ENCODE data around the gene PRDM8. TPM values are rescaled to one million over a fixed set of nuclear protein-coding genes. Genes with fewer than 3 reads are reported as not detected.

PRDM8 gene
- total RNA-seq, 4 donors from 2014 or later, result 3.5 to 12.6 (median 10.3) TPM

GRCh38 chr4:80188457-80188800 lies 8.9 kb upstream of the PRDM8 start:
- Histone ChIP-seq H3K36me3 (no peaks in the 10 kb centered on the region), H3K27me3 (peaks cover 0 to 84% of the 10 kb centered on the region in 2 donors), H3K27ac (no peak overlapping the region), H3K4me1 (peaks cover 0 to 49% (median 9%) of the 10 kb centered on the region in 4 donors), H3K4me3 (no peak overlapping the region), H3K9me3 (no peaks in the 10 kb centered on the region)
- TF ChIP-seq POLR2A (IDR thresholded peaks at IDR 0.05), result no peak
- DNase-seq (ENCODE audit: low spot score in 2 of 2), result no peak
- WGBS, 2 donors, result 71 to 77% methylated on average over 8 to 11 of the region's 11 CpGs

GRCh38 chr4:80188801-80189458 lies 8.4 kb upstream of the PRDM8 start:
- Histone ChIP-seq H3K36me3 (no peaks in the 10 kb centered on the region), H3K4me3 (no peak overlapping the region), H3K9me3 (no peaks in the 10 kb centered on the region), H3K4me1 (peaks cover 0 to 47% (median 9%) of the 10 kb centered on the region in 4 donors), H3K27me3 (peaks cover 0 to 89% of the 10 kb centered on the region in 2 donors), H3K27ac (no peak overlapping the region)
- 42 to 59% methylated on average over 31 to 43 of the region's 43 CpGs for WGBS, 2 donors
- TF ChIP-seq, protein P1, sequence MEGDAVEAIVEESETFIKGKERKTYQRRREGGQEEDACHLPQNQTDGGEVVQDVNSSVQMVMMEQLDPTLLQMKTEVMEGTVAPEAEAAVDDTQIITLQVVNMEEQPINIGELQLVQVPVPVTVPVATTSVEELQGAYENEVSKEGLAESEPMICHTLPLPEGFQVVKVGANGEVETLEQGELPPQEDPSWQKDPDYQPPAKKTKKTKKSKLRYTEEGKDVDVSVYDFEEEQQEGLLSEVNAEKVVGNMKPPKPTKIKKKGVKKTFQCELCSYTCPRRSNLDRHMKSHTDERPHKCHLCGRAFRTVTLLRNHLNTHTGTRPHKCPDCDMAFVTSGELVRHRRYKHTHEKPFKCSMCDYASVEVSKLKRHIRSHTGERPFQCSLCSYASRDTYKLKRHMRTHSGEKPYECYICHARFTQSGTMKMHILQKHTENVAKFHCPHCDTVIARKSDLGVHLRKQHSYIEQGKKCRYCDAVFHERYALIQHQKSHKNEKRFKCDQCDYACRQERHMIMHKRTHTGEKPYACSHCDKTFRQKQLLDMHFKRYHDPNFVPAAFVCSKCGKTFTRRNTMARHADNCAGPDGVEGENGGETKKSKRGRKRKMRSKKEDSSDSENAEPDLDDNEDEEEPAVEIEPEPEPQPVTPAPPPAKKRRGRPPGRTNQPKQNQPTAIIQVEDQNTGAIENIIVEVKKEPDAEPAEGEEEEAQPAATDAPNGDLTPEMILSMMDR (IDR thresholded peaks at IDR 0.05), result no peak
- TF ChIP-seq EP300 (IDR thresholded peaks at IDR 0.05) (no peak), POLR2A (IDR thresholded peaks at IDR 0.05) (no peak)
- DNase-seq (ENCODE audit: low spot score in 2 of 2), result no peak

- Histone ChIP-seq H3K36me3 (no peaks in the 10 kb centered on the region), H3K27ac (no peak overlapping the region), H3K9me3 (no peaks in the 10 kb centered on the region), H3K27me3 (peaks cover 0 to 93% of the 10 kb centered on the region in 2 donors), H3K4me3 (no peak overlapping the region), H3K4me1 (peaks cover 0 to 46% (median 9%) of the 10 kb centered on the region in 4 donors)
- 46 to 61% methylated on average over 3 of the region's 3 CpGs for WGBS, 2 donors
- TF ChIP-seq EP300 (IDR thresholded peaks at IDR 0.05) (no peak), POLR2A (IDR thresholded peaks at IDR 0.05) (no peak)
- TF ChIP-seq, protein P1 (IDR thresholded peaks at IDR 0.05), result no peak
- DNase-seq (ENCODE audit: low spot score in 2 of 2), result no peak
These were observed 7.7 kb upstream of the PRDM8 start for GRCh38 chr4:80189581-80189955.

DNA sequence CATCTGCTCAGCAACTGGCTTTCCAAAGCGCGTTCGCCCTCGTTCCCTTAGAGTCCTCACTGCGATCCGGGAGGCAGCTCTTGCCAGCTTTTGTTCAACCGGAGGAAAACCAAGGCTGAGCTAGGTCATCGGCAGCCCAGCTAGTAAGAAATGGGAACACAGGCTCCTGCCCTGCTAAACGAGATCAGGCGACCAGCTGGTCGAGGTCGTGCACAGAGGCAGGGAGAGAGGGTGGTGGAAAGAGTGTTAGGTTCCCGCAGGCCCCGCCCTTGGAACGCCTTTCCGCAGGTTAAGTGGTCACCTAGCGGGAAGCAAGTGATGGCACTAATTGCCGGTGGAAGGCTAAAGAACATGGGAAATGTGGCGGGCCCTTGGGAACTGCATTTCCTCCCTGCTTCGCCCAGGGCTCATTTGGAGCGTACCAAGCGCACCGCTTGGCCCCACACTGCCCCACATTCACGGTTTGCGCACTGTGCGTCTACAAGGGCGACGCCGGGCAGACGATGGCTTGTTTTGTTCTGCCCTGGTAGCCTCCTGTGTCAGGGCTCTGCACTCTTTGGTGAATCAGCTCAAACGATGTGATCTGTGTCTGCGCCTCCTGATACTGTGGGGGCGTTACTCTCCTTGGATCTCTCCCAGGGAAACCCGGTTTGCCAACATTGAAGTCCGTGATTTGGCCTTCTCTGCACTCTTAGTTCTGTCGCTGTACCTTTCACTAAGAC lies 7.2 kb upstream of the PRDM8 start:
- TF ChIP-seq, protein P1 (IDR thresholded peaks at IDR 0.05), result no peak
- TF ChIP-seq EP300 (IDR thresholded peaks at IDR 0.05), result no peak
- no peak for TF ChIP-seq POLR2A (IDR thresholded peaks at IDR 0.05)
- Histone ChIP-seq H3K9me3 (no peaks in the 10 kb centered on the region), H3K36me3 (no peaks in the 10 kb centered on the region), H3K4me1 (peaks cover 0 to 40% (median 9%) of the 10 kb centered on the region in 4 donors), H3K27ac (no peak overlapping the region), H3K27me3 (peaks cover 0 to 92% of the 10 kb centered on the region in 2 donors), H3K4me3 (peak overlapping the region in 1 of 4 donors; percentile 16)
- 37 to 46% methylated on average over 36 of the region's 36 CpGs for WGBS, 2 donors
- DNase-seq (ENCODE audit: low spot score in 2 of 2), result no peak

GRCh38 chr4:80192252-80192866 lies 4.9 kb upstream of the PRDM8 start:
- DNase-seq (ENCODE audit: low spot score in 2 of 2), result no peak
- H3K27ac ChIP-seq, result no peak overlapping the region
- H3K9me3 ChIP-seq, result no peaks in the 10 kb centered on the region
- H3K4me1 ChIP-seq, result peaks cover 0 to 33% (median 2%) of the 10 kb centered on the region in 4 donors
- WGBS, 2 donors, result 76 to 77% methylated on average over 3 of the region's 3 CpGs
- TF ChIP-seq EP300 (IDR thresholded peaks at IDR 0.05) (no peak), POLR2A (IDR thresholded peaks at IDR 0.05) (no peak)
- TF ChIP-seq, protein P1 (IDR thresholded peaks at IDR 0.05), result no peak
- peaks cover 0 to 91% of the 10 kb centered on the region in 2 donors for H3K27me3 ChIP-seq
- no peaks in the 10 kb centered on the region for H3K36me3 ChIP-seq
- no peak overlapping the region for H3K4me3 ChIP-seq

Data from tibial nerve (tissue), 4 donors.